Measurements from ENCODE around the gene WNK2. TPM values are rescaled to one million over a fixed set of nuclear protein-coding genes. Genes with fewer than 3 reads are reported as not detected.

WNK2 gene
- total RNA-seq, 1 experiment from 2014 or later: 69.4 TPM

- no peak overlapping the region for H4K91ac ChIP-seq (ENCODE audit: insufficient read length, low read depth, low read length)
- no peak overlapping the region for H3K18ac ChIP-seq (ENCODE audit: insufficient read length, low read depth, low read length)
- no peak overlapping the region for H3K9ac ChIP-seq (ENCODE audit: extremely low read depth, insufficient read length, low read length)
- no peak overlapping the region for H3K56ac ChIP-seq (ENCODE audit: insufficient read length, low read depth, low read length)
- H4K20me1 ChIP-seq (ENCODE audit: control insufficient read depth, insufficient read depth, insufficient read length): no peaks in the 10 kb centered on the region
- H3K4ac ChIP-seq (ENCODE audit: low read depth, low read length): no peak overlapping the region
- H3K4me1 ChIP-seq (ENCODE audit: insufficient read depth, low read length): no peaks in the 10 kb centered on the region
- H3K23ac ChIP-seq (ENCODE audit: insufficient read length, low read depth, low read length): no peak overlapping the region
- no peaks in the 10 kb centered on the region for H3K79me1 ChIP-seq (ENCODE audit: insufficient read depth, low read depth, low read length, poor library complexity, severe bottlenecking)
- H4K5ac ChIP-seq (ENCODE audit: insufficient read length, low read depth, low read length): no peak overlapping the region
- H3K9me3 ChIP-seq (ENCODE audit: control insufficient read depth, low read depth, low read length): no peaks in the 10 kb centered on the region
- H3K23me2 ChIP-seq (ENCODE audit: insufficient read length, low read depth, low read length, poor library complexity, severe bottlenecking): no peaks in the 10 kb centered on the region
- no peak overlapping the region for H2BK5ac ChIP-seq (ENCODE audit: insufficient read length, low read length)
- H2AFZ ChIP-seq (ENCODE audit: low read length): no peak overlapping the region
- no peak overlapping the region for H2AK5ac ChIP-seq (ENCODE audit: insufficient read length, low read length)
- H2BK20ac ChIP-seq (ENCODE audit: low read depth, low read length, poor library complexity, severe bottlenecking): no peak overlapping the region
- Mint-ChIP-seq H3K4me3 (no peak overlapping the region), H3K27me3 (ENCODE audit: low read depth) (no peaks in the 10 kb centered on the region), H3K36me3 (ENCODE audit: insufficient read depth in 1 of 3, low read depth in 3 of 3) (peaks cover 0 to 2% (median 0%) of the 10 kb centered on the region in 3 experiments; a peak in 2 of 7 replicates), H3K4me1 (peaks cover 4% of the 10 kb centered on the region in 2 experiments; a peak in 2 of 4 replicates), H3K27ac (peak overlapping the region in 1 of 3 experiments; percentile 24; a peak in 1 of 7 replicates), H3K9me3 (no peaks in the 10 kb centered on the region)
- no peaks in the 10 kb centered on the region for H3K79me2 ChIP-seq (ENCODE audit: insufficient read depth, low read length)
- H3T11ph ChIP-seq (ENCODE audit: low read length): no peak overlapping the region
- no peak overlapping the region for H3K14ac ChIP-seq (ENCODE audit: insufficient read depth, low read length)
- H2BK15ac ChIP-seq (ENCODE audit: low read depth, low read length): no peak overlapping the region
- no peak for TF ChIP-seq CTCF (conservative IDR thresholded peaks at IDR 0.05)
- no peak overlapping the region for H2BK120ac ChIP-seq (ENCODE audit: low read depth, low read length, poor library complexity, severe bottlenecking)
- no CpG with 5 or more reads among the region's 5 CpGs for WGBS (ENCODE audit: extremely low coverage, insufficient read length, low lambda C conversion rate)
- H3K27ac ChIP-seq (ENCODE audit: insufficient read length, low read depth, low read length): no peak overlapping the region
- no peaks in the 10 kb centered on the region for H3K27me3 ChIP-seq (ENCODE audit: insufficient read depth, low read length)
- no peak for DNase-seq
- no peak overlapping the region for H3K4me2 ChIP-seq (ENCODE audit: insufficient read depth, insufficient read length, low read length)
- no peak overlapping the region for H4K8ac ChIP-seq (replicated peaks; ENCODE audit: insufficient read length, low read depth, low read length)
- H2BK12ac ChIP-seq (ENCODE audit: insufficient read length, low read depth, low read length): no peak overlapping the region
Observed at GRCh38 chr9:93287593-93287992, 103.7 kb downstream of the WNK2 start.

All from H9 (cell line).